Measurements from ENCODE around the gene CTU2. TPM values are rescaled to one million over a fixed set of nuclear protein-coding genes. Genes with fewer than 3 reads are reported as not detected.

CTU2 gene
- total RNA-seq, 4 donors from 2014 or later = 2.8 to 5.6 (median 4.2) TPM; not detected in 1

GRCh38 chr16:88713054-88713453, 6.8 kb downstream of the CTU2 start:
- no peak for TF ChIP-seq CTCF (IDR thresholded peaks at IDR 0.05)
- TF ChIP-seq EP300 (IDR thresholded peaks at IDR 0.05; ENCODE audit: low read depth) = no peak
- TF ChIP-seq POLR2A (IDR thresholded peaks at IDR 0.05) = no peak
- TF ChIP-seq POLR2AphosphoS5 (IDR thresholded peaks at IDR 0.05) = no peak
- no peak overlapping the region for H3K27ac ChIP-seq
- intact Hi-C loops (cut with DNase I; ENCODE audit: low total_unique reads) = no loop called here
- H3K27me3 ChIP-seq = no peaks in the 10 kb centered on the region
- in situ Hi-C loops (cut with MboI; ENCODE audit: low pct_ligation_motif_present in 1 of 4, low pct_unique_long_range_greater_than_20kb in 1 of 4, low sequenced_read_pairs in 3 of 4) = no loop called here
- DNase-seq = no peak
- H3K9me3 ChIP-seq = no peaks in the 10 kb centered on the region
- H3K4me1 ChIP-seq = no peaks in the 10 kb centered on the region
- WGBS, 2 donors (ENCODE audit: low coverage in 1 of 2) = 90% methylated on average over 4 of the region's 15 CpGs; no CpG with 5 or more reads in 1 of the 2 donors
- no peak overlapping the region for H3K4me3 ChIP-seq
- peaks cover 0 to 34% (median 7%) of the 10 kb centered on the region in 4 donors for H3K36me3 ChIP-seq

- in situ Hi-C loops (cut with MboI; ENCODE audit: low pct_ligation_motif_present in 1 of 4, low pct_unique_long_range_greater_than_20kb in 1 of 4, low sequenced_read_pairs in 3 of 4) = no loop called here
These were observed 7.5 kb downstream of the CTU2 start for GRCh38 chr16:88713568-88714419.

GRCh38 chr16:88714420-88715302, 8.4 kb downstream of the CTU2 start:
- DNase-seq = no peak
- Histone ChIP-seq H3K4me1 (no peaks in the 10 kb centered on the region), H3K4me3 (no peak overlapping the region), H3K27ac (no peak overlapping the region), H3K36me3 (peaks cover 0 to 43% (median 12%) of the 10 kb centered on the region in 4 donors), H3K27me3 (no peaks in the 10 kb centered on the region), H3K9me3 (no peaks in the 10 kb centered on the region)
- 87 to 88% methylated on average over 3 to 32 of the region's 42 CpGs for WGBS, 2 donors (ENCODE audit: low coverage in 1 of 2)
- no peak for TF ChIP-seq POLR2AphosphoS5 (IDR thresholded peaks at IDR 0.05)
- in situ Hi-C loops (cut with MboI; ENCODE audit: low pct_ligation_motif_present in 1 of 4, low pct_unique_long_range_greater_than_20kb in 1 of 4, low sequenced_read_pairs in 3 of 4) = no loop called here
- intact Hi-C loops (cut with DNase I; ENCODE audit: low total_unique reads) = no loop called here

More at GRCh38 chr16:88713568-88714419, 7.5 kb downstream of the CTU2 start:
- DNase-seq = no peak
- intact Hi-C loops (cut with DNase I; ENCODE audit: low total_unique reads) = no loop called here
- no peak overlapping the region for H3K27ac ChIP-seq
- H3K9me3 ChIP-seq = no peaks in the 10 kb centered on the region
- no peak overlapping the region for H3K4me3 ChIP-seq
- H3K36me3 ChIP-seq = peaks cover 0 to 42% (median 8%) of the 10 kb centered on the region in 4 donors
- TF ChIP-seq EP300 (IDR thresholded peaks at IDR 0.05; ENCODE audit: low read depth) (no peak), POLR2A (IDR thresholded peaks at IDR 0.05) (no peak), CTCF (IDR thresholded peaks at IDR 0.05) (no peak)
- no peaks in the 10 kb centered on the region for H3K4me1 ChIP-seq
- H3K27me3 ChIP-seq = no peaks in the 10 kb centered on the region
- 83 to 90% methylated on average over 2 to 29 of the region's 30 CpGs for WGBS, 2 donors (ENCODE audit: low coverage in 1 of 2)

- Histone ChIP-seq H3K9me3 (no peaks in the 10 kb centered on the region), H3K27me3 (no peaks in the 10 kb centered on the region), H3K4me3 (no peak overlapping the region), H3K27ac (no peak overlapping the region), H3K4me1 (no peaks in the 10 kb centered on the region), H3K36me3 (peaks cover 0 to 51% (median 12%) of the 10 kb centered on the region in 4 donors)
- DNase-seq = no peak
- in situ Hi-C loops (cut with MboI; ENCODE audit: low pct_ligation_motif_present in 1 of 4, low pct_unique_long_range_greater_than_20kb in 1 of 4, low sequenced_read_pairs in 3 of 4) (no loop called here), intact Hi-C loops (cut with DNase I; ENCODE audit: low total_unique reads) (no loop called here)
- 92% methylated on average over 57 of the region's 57 CpGs; no CpG with 5 or more reads in 1 of the 2 donors for WGBS, 2 donors (ENCODE audit: low coverage in 1 of 2)
- TF ChIP-seq POLR2AphosphoS5 (IDR thresholded peaks at IDR 0.05) (no peak), EP300 (IDR thresholded peaks at IDR 0.05; ENCODE audit: low read depth) (no peak)
These were observed 9.2 kb downstream of the CTU2 start for GRCh38 chr16:88715312-88716190.

Data from transverse colon (tissue), 4 donors.